ENCODE measurements around the gene MCF2L2.
A peak's percentile ranks its signal among the peaks of the same experiment; 100 is the strongest.

Gene MCF2L2

GRCh38 chr3:183226333-183226890 lies 202.0 kb downstream of the MCF2L2 start:
- DNase-seq = no peak

GRCh38 chr3:183224180-183224970 lies 204.0 kb downstream of the MCF2L2 start:
- DNase-seq = no peak

GRCh38 chr3:183222631-183223235 lies 205.7 kb downstream of the MCF2L2 start:
- DNase-seq = no peak

GRCh38 chr3:183220828-183221227 lies 207.6 kb downstream of the MCF2L2 start:
- peak; percentile 86 for DNase-seq

DNA sequence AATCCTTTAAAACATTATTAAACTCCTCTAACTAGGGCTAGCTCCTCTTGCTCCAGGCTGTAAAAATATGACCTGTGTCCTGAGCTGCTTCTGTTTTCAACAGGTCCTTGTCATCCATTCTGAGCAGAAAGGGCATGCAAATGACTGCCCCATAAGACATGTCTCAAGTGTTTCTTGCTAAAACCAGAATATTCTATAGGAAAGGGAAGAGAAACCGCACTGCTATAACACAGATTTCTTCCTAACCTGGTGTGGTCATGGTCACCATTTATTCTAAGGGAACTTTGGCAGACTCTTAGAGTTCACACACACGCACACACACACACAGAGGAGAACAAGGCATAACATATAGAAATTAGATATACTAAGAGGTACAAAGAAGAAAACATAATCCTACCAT lies 209.6 kb downstream of the MCF2L2 start:
- DNase-seq = no peak

- no peak for DNase-seq
Measured at GRCh38 chr3:183217548-183218332, 210.7 kb downstream of the MCF2L2 start.

DNA sequence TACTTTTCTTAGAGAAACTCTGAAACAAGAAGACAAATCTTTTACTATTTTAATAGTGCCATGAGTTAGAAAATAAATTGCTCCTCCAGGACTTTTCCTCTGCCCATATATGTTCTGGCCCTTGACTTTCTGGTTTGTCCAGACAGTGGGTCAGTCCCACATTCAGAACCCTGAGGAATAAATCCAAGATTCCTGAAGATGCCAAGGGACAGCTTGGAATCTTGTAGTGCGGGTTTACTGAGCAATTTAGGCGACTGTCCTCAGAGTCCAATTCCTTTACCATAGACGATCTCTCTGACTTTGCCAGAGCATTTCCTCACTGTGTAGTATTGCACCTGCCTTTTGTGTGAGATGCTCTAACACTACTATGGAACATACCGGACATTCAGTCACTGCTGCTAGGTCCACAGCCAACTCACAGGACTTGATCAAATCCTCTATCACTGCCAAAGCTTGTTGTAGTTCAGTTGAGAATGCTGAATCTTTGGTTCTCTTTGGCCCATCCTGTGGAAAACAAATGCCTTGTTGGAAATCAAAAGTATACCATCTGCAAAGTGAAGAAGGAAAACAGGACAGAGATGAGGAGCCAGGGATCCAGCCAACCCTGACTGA lies 212.7 kb downstream of the MCF2L2 start:
- DNase-seq = no peak

- DNase-seq = peak; percentile 40
Measured at GRCh38 chr3:183214277-183214612, 214.2 kb downstream of the MCF2L2 start.

GRCh38 chr3:183213415-183214276 lies 214.8 kb downstream of the MCF2L2 start:
- DNase-seq = no peak

GRCh38 chr3:183212565-183212964 lies 215.9 kb downstream of the MCF2L2 start:
- no peak for DNase-seq

GRCh38 chr3:183212096-183212495 lies 216.3 kb downstream of the MCF2L2 start:
- no peak for DNase-seq

DNA sequence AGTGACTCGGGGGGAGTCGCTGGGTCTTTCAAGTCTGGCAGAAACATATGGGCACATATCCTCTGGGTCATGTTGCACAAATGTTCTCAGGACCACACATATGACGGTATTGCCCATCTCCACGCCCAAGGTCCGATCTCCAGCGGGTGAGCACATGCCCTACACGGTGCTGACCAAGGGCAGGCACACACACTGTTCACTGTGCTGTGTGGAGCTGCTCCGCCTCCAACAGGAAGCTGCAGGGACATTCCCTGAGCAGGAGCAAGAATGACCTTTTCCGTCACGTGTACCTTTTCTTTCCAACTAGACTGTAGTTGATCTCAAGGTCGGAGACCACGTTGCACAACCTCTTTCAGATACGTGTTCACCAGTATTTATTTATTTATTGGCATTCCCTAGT lies 217.1 kb downstream of the MCF2L2 start:
- DNase-seq = no peak

- no peak for DNase-seq
Measured at GRCh38 chr3:183210862-183211341, 217.5 kb downstream of the MCF2L2 start.

DNA sequence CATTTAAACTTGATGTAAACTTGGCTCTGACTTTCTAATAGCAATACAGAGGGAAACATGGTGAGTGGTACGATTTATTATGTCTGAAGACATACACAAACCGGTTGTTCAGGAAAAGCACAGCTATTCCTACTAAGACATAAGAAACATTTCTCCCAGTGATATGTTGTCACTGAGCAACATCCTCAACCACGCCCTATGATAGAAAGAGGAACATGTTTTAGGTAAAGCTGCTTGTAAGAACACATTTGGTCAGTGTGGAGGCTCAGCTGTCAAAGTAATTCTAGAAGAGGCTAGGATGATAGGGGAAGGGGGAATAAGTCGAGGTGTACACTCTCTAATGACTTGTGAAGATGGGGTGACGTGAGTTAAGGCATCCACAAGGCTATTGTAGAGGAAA lies 218.1 kb downstream of the MCF2L2 start:
- DNase-seq = no peak

DNA sequence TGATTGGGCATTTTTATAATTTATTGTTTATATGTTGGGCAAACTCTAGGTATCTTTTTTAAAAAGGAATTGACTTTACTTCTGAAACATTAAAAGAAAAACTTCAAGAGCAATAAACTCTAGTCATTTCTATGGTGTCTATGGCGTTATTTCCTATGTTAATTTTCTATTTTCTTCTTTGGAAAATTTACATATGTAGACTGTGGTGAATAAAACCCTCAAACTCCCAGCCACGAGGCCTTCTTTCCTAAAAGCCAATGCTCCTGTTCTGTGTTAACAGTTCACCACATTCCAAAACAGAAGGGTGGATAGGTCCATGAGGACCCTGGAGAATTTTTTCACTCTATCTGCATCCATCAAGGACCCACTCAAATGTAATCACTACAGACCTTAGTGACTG lies 219.6 kb downstream of the MCF2L2 start:
- no peak for DNase-seq

DNA sequence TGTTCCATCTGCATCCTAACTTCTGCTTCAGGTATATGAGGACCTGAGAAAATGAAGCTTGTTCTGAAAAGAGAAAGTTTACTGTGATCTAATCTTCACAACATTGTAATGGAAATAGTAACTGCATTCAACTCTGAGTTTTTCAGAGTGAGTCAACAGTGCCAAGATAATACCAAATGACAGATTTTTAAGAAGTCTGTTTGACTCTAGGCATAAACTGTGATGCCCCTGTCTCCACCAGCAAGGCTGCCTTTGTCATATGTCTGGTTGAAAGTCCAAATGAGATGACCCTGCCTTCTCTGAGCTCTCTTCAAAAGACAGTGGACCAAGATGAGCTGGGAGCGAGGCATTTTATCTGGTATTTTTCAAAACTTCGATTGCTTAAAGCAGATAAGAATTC lies 220.2 kb downstream of the MCF2L2 start:
- no peak for DNase-seq

DNA sequence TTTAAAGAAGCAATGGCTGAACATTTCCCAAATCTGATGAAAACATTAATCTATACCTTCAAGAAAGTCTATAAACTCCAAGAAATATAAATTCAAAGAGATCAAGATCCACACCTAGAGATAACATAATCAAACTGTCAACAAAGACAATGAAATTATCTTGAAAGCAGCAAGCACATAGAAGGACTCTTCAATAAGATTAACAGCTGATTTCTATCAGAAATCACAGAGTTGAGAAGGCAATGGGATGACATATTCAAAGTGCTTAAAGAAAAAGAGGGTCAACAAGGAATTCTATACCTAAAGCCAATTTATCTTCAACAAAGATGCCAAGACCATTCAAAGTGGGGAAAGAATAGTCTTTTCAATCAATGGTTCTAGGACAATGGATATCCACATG lies 224.7 kb downstream of the MCF2L2 start:
- no peak for DNase-seq

GRCh38 chr3:183202004-183202722 lies 226.3 kb downstream of the MCF2L2 start:
- DNase-seq = no peak

GRCh38 chr3:183198939-183199338 lies 229.5 kb downstream of the MCF2L2 start:
- DNase-seq = no peak

GRCh38 chr3:183197734-183198133 lies 230.7 kb downstream of the MCF2L2 start:
- no peak for DNase-seq

GRCh38 chr3:183195266-183195665 lies 233.2 kb downstream of the MCF2L2 start:
- DNase-seq = no peak
